HCT116 (cell line): Measurements from ENCODE around the gene ERC2. TPM values are rescaled to one million over a fixed set of nuclear protein-coding genes. Genes with fewer than 3 reads are reported as not detected.

Experiments
- ATAC-seq: fragments of 200-7000 bp; cut with Tn5 transposase; 2 replicates; pipeline ENCODE4 v1.9.1; 2020; ENCODE audit warnings: mild to moderate bottlenecking, moderate library complexity
- BruUV-seq: library from RNA; stranded (reverse); fragments of 400-500 nt; replicated peaks from 2 replicates; lab custom pipeline; 2021; lab: Mats Ljungman, UMichigan
- CTCF ChIA-PET: fragments of 300-600 bp; sonication (Branson Sonifier 250); formaldehyde crosslinking; loops from one replicate; lab custom pipeline; 2021; ENCODE audit warnings: antibody characterized with exemption; lab: Charles Lee
- POLR2A ChIA-PET: fragments of 300-600, 350-600 bp; sonication (Branson Sonifier 250); formaldehyde crosslinking; loops from one replicate; lab custom pipeline; 2021; ENCODE audit warnings: antibody characterized with exemption; lab: Charles Lee
- RAD21 ChIA-PET, 2 experiments: fragments of 300-600 bp; sonication (Branson Sonifier 250); formaldehyde crosslinking; loops; one replicate each; lab custom pipeline; 2023; ENCODE audit warnings: low total read pairs in 2 of 2; ENCODE audit not compliant: uncharacterized antibody in 2 of 2, unreplicated experiment in 2 of 2, low non-redundant PET in 1 of 2; lab: Charles Lee
- DNase-seq: peaks from one replicate; pipeline ENCODE4 v3.0.0-alpha.2; 2010; ENCODE audit warnings: low read depth, low spot score
- H2AFZ ChIP-seq: fragments of 200-600 bp; shearing (Covaris generic), sonication (generic); 2 replicates; pipeline ENCODE4 v1.6.1; 2017; ENCODE audit warnings: low read depth, mixed run types, mixed read lengths, antibody characterized with exemption, low read length; ENCODE audit not compliant: poor library complexity, severe bottlenecking
- H3K27ac ChIP-seq: 2 replicates; pipeline ENCODE4 v1.5.1; 2012; ENCODE audit warnings: low read depth, low read length
- H3K27me3 ChIP-seq: fragments of 200-600 bp; sonication (generic); 2 replicates; pipeline ENCODE4 v1.6.1; 2016; ENCODE audit warnings: mixed run types, low read length, mixed read lengths; ENCODE audit not compliant: insufficient read depth
- H3K36me3 ChIP-seq, 2 experiments: fragments of 200-500 bp in 1 of 2; fragments of 200-600 bp in 1 of 2; sonication (Bioruptor generic) in 1 of 2; sonication (generic) in 1 of 2; 2 replicates each; pipeline versions ENCODE4 v1.5.1 to v1.6.1; 2014 to 2016; ENCODE audit warnings: low read length in 2 of 2, inconsistent platforms in 1 of 2, mixed read lengths in 1 of 2, mixed run types in 1 of 2; ENCODE audit not compliant: insufficient read depth in 2 of 2, control insufficient read depth in 1 of 2
- H3K4me1 ChIP-seq, 2 experiments: fragments of 200-600 bp in 1 of 2; sonication (generic) in 1 of 2; 2 replicates each; pipeline versions ENCODE4 v1.5.1 to v1.6.1; 2012 to 2017; ENCODE audit warnings: low read length in 2 of 2, inconsistent platforms in 1 of 2, mild to moderate bottlenecking in 1 of 2, mixed read lengths in 1 of 2, mixed run types in 1 of 2, moderate library complexity in 1 of 2; ENCODE audit not compliant: insufficient read depth in 2 of 2, control insufficient read depth in 1 of 2
- H3K4me2 ChIP-seq: fragments of 200-600 bp; sonication (generic); 2 replicates; pipeline ENCODE4 v1.6.1; 2017; ENCODE audit warnings: mixed run types, low read length, mixed read lengths
- H3K4me3 ChIP-seq, 2 experiments: fragments of 200-600 bp in 1 of 2; sonication (generic) in 1 of 2; replicated peaks in 1 of 2; 2 replicates each; pipeline ENCODE4 v1.5.1; 2011 to 2016; ENCODE audit warnings: low read length in 2 of 2, control low read depth in 1 of 2, low read depth in 1 of 2, mild to moderate bottlenecking in 1 of 2, mixed read lengths in 1 of 2, mixed run types in 1 of 2
- H3K79me2 ChIP-seq: fragments of 200-600 bp; sonication (generic); 2 replicates; pipeline ENCODE4 v1.6.1; 2017; ENCODE audit warnings: mild to moderate bottlenecking, mixed run types, low read length, moderate library complexity, mixed read lengths; ENCODE audit not compliant: insufficient read depth
- H3K9ac ChIP-seq: fragments of 200-600 bp; sonication (generic); 2 replicates; pipeline ENCODE4 v1.6.1; 2016; ENCODE audit warnings: low read length, mixed read lengths
- H3K9me2 ChIP-seq: fragments of 200-600 bp; sonication (generic), shearing (Covaris generic); 2 replicates; pipeline ENCODE4 v1.6.1; 2017; ENCODE audit warnings: mixed run types, mild to moderate bottlenecking, moderate library complexity; ENCODE audit not compliant: insufficient read depth
- H3K9me3 ChIP-seq, 2 experiments: fragments of 200-500 bp in 1 of 2; fragments of 200-600 bp in 1 of 2; sonication (Bioruptor generic) in 1 of 2; sonication (generic) in 1 of 2; 2 replicates each; pipeline ENCODE4 v1.6.1; 2014 to 2017; ENCODE audit warnings: low read length in 2 of 2, mixed read lengths in 2 of 2, inconsistent platforms in 1 of 2, low read depth in 1 of 2, mild to moderate bottlenecking in 1 of 2, mixed run types in 1 of 2, moderate library complexity in 1 of 2; ENCODE audit not compliant: control insufficient read depth in 1 of 2, insufficient read depth in 1 of 2
- H4K20me1 ChIP-seq: fragments of 200-600 bp; sonication (generic), shearing (Covaris generic); 2 replicates; pipeline ENCODE4 v1.6.1; 2017; ENCODE audit warnings: mixed run types, mild to moderate bottlenecking, moderate library complexity; ENCODE audit not compliant: insufficient read depth
- ATF3 ChIP-seq: IDR thresholded peaks from 2 replicates; pipeline ENCODE4 v1.6.1; 2012
- CBX3 ChIP-seq: IDR thresholded peaks from 2 replicates; pipeline ENCODE4 v1.6.1; 2012; ENCODE audit warnings: low read depth
- CEBPB ChIP-seq: IDR thresholded peaks from 2 replicates; pipeline ENCODE4 v1.6.1; 2012; ENCODE audit warnings: low read depth
- EGR1 ChIP-seq: IDR thresholded peaks from 2 replicates; pipeline ENCODE4 v1.6.1; 2012; ENCODE audit warnings: low read depth
- ELF1 ChIP-seq: IDR thresholded peaks from 2 replicates; pipeline ENCODE4 v1.6.1; 2012; ENCODE audit warnings: low read depth, borderline replicate concordance
- EZH2phosphoT487 ChIP-seq: fragments of 200-600 bp; IDR thresholded peaks from 2 replicates; pipeline ENCODE4 v1.6.1; 2018; ENCODE audit warnings: antibody characterized with exemption, borderline replicate concordance
- FOSL1 ChIP-seq: IDR thresholded peaks from 2 replicates; pipeline ENCODE4 v1.6.1; 2012; ENCODE audit warnings: low read depth
- MAX ChIP-seq: IDR thresholded peaks from 2 replicates; pipeline ENCODE4 v1.6.1; 2012
- POLR2A ChIP-seq: IDR thresholded peaks from 2 replicates; pipeline ENCODE4 v1.7.0; 2011; ENCODE audit warnings: borderline replicate concordance; ENCODE audit not compliant: insufficient read depth, insufficient read length; ENCODE audit errors: extremely low read depth
- REST ChIP-seq: IDR thresholded peaks from 2 replicates; pipeline ENCODE4 v1.6.1; 2012; ENCODE audit warnings: low read depth
- SIN3A ChIP-seq: IDR thresholded peaks from 2 replicates; pipeline ENCODE4 v1.6.1; 2012; ENCODE audit warnings: low read depth
- SP1 ChIP-seq: IDR thresholded peaks from 2 replicates; pipeline ENCODE4 v1.6.1; 2012; ENCODE audit warnings: low read depth
- SRF ChIP-seq: IDR thresholded peaks from 2 replicates; pipeline ENCODE4 v1.6.1; 2012; ENCODE audit warnings: low read depth
- TCF7L2 ChIP-seq: IDR thresholded peaks from 2 replicates; pipeline ENCODE4 v1.7.0; 2011; ENCODE audit warnings: borderline replicate concordance, inconsistent platforms; ENCODE audit not compliant: insufficient read depth, insufficient read length; ENCODE audit errors: extremely low read depth
- ZBTB33 ChIP-seq: IDR thresholded peaks from 2 replicates; pipeline ENCODE4 v1.6.1; 2011; ENCODE audit warnings: mild to moderate bottlenecking, low read length, moderate library complexity; ENCODE audit not compliant: insufficient replicate concordance; ENCODE audit errors: extremely low read depth
- ZFX ChIP-seq: fragments of 450-650 bp; IDR thresholded peaks from 2 replicates; pipeline ENCODE4 v1.6.1; 2017
- ZNF274 ChIP-seq: fragments of 200-500 bp; sonication (Bioruptor generic); IDR thresholded peaks from 2 replicates; pipeline ENCODE4 v1.6.1; 2014; ENCODE audit warnings: mild to moderate bottlenecking, low read depth, low read length, inconsistent platforms
- intact Hi-C: fragments of 100-400 bp; cut with micrococcal nuclease; formaldehyde crosslinking; loops from 2 replicates; pipeline ENCODE4 v1.10.0; 2022
- total RNA-seq: library from RNA; stranded (reverse); gene quantifications from one replicate; pipeline ENCODE4 v1.2.1, GENCODE V29; 2021; ENCODE audit not compliant: unreplicated experiment

Gene ERC2
- total RNA-seq, 1 experiment from 2014 or later, result not detected

GRCh38 chr3:55631766-55632331 is 836.4 kb downstream of the ERC2 start:
- no TSS peak for BruUV-seq

More at GRCh38 chr3:55631766-55632331, 836.4 kb downstream of the ERC2 start:
- H4K20me1 ChIP-seq, result no peaks in the 10 kb centered on the region
- CTCF ChIA-PET, result no interaction called here
- no peaks in the 10 kb centered on the region for H3K9me2 ChIP-seq
- POLR2A ChIA-PET, result no interaction called here
- ATAC-seq, result no peak
- H3K4me3 ChIP-seq, result no peak overlapping the region
- H3K4me1 ChIP-seq, result no peaks in the 10 kb centered on the region
- no peak overlapping the region for H2AFZ ChIP-seq
- H3K27ac ChIP-seq, result no peak overlapping the region
- H3K9me3 ChIP-seq, result peaks cover 0 to 15% of the 10 kb centered on the region in 2 experiments; a peak in 2 of 4 replicates
- H3K27me3 ChIP-seq, result no peaks in the 10 kb centered on the region
- intact Hi-C loops, result no loop called here
- no peak overlapping the region for H3K4me2 ChIP-seq
- no peak overlapping the region for H3K9ac ChIP-seq
- RAD21 ChIA-PET, result no interaction called here
- no peak for DNase-seq
- H3K36me3 ChIP-seq, result no peaks in the 10 kb centered on the region
- no peak for TF ChIP-seq SIN3A
- no peak for TF ChIP-seq SRF
- no peak for TF ChIP-seq REST
- TF ChIP-seq ZNF274, result no peak
- no peak for TF ChIP-seq ZFX
- TF ChIP-seq CBX3, result no peak
- TF ChIP-seq SP1, result no peak
- TF ChIP-seq FOSL1, result no peak
- TF ChIP-seq EGR1, result no peak
- no peak for TF ChIP-seq ATF3
- TF ChIP-seq ZBTB33, result no peak
- no peak for TF ChIP-seq EZH2phosphoT487
- no peak for TF ChIP-seq MAX
- no peak for TF ChIP-seq POLR2A
- TF ChIP-seq ELF1, result no peak
- no peak for TF ChIP-seq TCF7L2
- TF ChIP-seq CEBPB, result no peak
- no peaks in the 10 kb centered on the region for H3K79me2 ChIP-seq
